HG03354 (cell line): ENCODE results near the gene CAMTA1.
"Not testable (repeated sequence)": the region's sequence is repeated elsewhere in the genome, so short reads cannot be mapped to it uniquely, and the experiment has no call there.

Source experiments
- ATAC-seq: cut with Tn5 transposase; IDR thresholded peaks from one replicate; pipeline ENCODE4 v1.9.1; 2021; ENCODE audit warnings: mild to moderate bottlenecking; ENCODE audit not compliant: unreplicated experiment, poor library complexity, severe bottlenecking

The CAMTA1 gene

DNA sequence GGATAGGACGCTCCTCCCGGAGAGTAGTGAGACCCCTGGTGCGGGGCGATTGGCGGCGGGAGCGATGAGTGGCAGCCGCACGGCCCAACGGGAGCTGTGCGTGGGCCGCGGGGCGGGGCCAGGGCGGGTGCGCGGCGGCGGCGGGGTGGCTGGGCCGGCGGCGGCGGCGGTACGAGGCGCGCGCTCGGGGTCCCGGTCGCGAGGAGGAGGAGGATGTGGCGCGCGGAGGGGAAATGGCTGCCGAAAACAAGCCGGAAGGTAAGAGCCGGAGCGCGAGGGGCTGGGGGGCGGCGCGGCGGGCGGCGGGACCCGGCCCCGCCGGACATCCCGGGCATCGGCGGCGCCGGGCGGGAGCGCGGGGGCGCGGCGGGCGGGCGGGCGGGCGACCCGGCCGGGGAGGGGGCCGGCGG, at the start of gene CAMTA1:
Gene CAMTA1, plus strand, starts transcription at position 137 of the 410 bp plus-strand sequence. Its CDS starts 77 bp downstream, at position 214.
- ATAC-seq, result peak; percentile 72

DNA sequence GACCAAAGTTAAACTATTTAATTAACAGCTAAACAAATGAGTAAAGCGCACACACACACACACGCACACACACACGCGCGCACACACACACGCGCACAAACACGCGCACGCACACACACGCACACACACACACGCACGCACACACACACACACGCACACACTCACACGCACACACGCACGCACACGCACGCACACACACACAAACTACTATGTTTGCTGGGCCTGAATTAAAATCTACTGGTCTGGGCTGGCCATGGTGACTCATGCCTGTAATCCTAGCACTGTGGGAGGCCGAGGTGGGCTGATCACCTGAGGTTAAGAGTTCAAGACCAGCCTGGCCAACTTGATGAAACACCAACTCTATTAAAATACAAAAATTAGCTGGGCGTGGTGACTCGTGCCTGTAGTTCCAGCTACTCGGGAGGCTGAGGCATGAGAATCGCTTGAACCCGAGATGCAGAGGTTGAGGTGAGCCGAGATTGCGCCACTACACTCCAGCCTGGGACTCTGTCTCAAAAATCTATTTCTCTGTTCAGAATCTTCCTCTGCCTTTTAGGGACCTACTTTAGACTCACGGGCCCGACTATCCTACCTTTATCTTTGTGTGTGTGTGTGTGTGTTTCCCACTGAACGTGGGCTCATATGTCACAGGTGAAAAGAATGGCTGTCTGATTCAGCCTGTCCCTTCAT, 46.1 kb upstream of the CAMTA1 start:
- ATAC-seq, result no peak

DNA sequence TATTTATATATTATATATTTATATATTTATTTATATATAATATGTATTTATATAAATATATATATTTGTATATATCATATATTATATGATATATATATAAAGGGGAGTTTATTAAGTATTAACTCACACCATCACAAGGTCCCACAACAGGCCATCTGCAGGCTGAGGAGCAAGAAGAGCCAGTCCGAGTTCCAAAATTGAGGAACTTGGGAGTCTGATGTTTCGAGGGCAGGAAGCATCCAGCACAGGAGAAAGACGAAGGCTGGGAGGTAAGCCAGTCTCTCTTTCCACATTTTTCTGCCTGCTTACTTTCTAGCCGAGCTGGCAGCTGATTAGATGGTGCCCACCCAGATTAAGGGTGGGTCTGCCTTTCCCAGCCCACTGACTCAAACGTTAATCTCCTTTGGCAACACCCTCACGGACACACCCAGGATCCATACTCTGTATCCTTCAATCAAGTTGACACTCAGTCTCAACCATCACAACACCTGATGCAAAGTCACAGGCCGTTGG, 42.5 kb upstream of the CAMTA1 start:
- ATAC-seq, result not testable (repeated sequence)

- no peak for ATAC-seq
Observed at GRCh38 chr1:6743189-6744101, 41.8 kb upstream of the CAMTA1 start.

- no peak for ATAC-seq
Observed at GRCh38 chr1:6745073-6745472, 40.2 kb upstream of the CAMTA1 start.

DNA sequence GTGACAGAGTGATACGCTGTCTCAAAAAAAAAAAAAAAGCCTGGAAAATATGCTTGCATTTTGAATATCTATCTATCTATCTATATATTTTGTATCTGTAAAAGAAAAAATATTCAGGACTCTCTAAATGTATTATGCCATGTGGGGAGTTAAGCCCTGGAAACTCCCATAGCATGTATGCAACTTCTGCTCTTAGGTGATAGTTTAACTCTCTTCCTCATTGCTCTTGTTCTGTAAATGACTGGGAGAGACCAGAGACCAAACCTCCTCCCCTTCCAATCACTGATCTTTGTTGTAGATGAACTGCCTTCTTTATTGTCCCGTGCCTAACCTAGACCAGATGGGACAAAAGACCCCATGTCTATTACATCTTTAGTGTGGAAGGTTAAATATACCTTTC, 37.6 kb upstream of the CAMTA1 start:
- no peak for ATAC-seq

GRCh38 chr1:6750490-6750889, 34.8 kb upstream of the CAMTA1 start:
- no peak for ATAC-seq

GRCh38 chr1:6753320-6754140, 31.7 kb upstream of the CAMTA1 start:
- no peak for ATAC-seq

- ATAC-seq, result no peak
Observed at GRCh38 chr1:6756457-6756856, 28.8 kb upstream of the CAMTA1 start.

GRCh38 chr1:6757719-6758435, 27.4 kb upstream of the CAMTA1 start:
- ATAC-seq, result no peak

DNA sequence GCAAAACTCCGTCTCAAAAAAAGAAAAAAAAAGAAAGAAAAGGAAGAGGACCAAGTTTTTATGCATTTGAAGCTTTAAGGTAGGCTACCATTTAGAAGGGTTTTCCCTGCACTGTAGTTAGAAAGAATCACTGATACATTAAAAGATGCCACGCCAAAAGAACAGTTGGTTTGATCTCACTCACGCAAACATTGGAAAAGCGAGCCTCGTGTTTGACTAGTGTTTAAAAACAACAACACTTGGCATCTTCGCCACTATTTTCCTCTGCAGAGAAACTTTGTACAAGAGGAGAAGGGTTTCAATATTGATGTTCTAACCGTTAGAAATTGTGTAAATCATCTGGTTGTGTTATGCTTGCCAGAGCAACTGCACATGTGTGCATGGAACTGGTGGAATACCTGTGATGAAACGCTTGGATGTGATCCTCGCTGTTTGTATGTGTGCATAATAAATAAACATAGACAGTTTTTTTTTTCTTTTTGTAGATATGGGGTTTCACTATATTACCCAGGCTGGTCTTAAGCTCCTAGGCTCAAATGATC, 24.0 kb upstream of the CAMTA1 start:
- ATAC-seq, result no peak

DNA sequence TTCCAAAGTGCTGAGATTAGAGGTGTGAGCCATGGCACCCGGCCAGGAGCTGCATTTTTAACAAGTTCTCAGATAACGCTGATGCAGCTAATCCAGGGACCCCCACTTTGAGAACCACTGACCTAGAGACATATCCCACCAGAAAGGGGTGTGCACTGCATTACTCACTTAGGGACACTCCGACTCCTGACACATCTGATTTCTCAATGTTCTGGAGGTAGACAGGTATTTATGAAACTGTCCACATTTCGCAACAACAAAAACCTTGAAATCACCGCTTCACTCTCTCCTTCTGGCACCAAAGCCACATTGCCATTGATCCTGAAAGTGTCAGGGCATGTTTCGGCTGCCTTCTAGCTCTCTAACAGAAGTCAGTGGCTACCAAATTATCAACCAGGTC, 23.2 kb upstream of the CAMTA1 start:
- no peak for ATAC-seq

GRCh38 chr1:6770751-6771440, 14.4 kb upstream of the CAMTA1 start:
- no peak for ATAC-seq

DNA sequence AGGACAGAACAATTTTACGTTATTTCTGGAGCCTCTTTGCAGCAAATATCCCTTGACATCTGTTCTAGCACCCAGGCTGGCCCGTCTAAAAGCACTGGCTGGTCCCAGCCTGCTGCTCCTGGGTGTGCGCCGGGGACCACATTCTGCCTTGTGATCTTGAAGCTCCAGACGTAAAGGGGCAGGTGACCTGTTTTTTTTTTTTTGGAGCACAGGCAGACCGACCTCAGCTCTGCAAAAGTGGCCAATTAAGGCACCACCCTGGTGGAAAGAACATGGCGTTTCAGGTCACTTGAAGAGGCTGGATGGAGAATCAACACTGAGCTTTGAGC, 13.8 kb upstream of the CAMTA1 start:
- ATAC-seq, result no peak

DNA sequence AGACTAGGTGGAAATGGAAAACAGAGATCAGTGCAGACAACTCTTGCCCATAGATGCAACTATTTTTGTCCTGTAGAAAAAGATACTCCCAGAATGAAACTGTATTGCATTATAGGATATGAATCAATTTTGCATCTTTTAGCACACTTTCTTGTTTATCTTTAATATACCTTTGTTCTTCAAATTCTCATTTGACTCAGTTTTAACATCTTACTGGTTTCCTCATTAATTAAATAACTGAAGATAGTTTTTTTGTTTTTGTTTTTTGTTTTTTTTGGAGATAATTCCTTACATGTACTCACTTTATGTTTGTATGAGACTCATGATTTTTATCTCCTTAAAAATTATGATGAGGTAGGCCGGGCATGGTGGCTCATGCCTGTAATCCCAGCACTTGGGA, 10.9 kb upstream of the CAMTA1 start:
- no peak for ATAC-seq

DNA sequence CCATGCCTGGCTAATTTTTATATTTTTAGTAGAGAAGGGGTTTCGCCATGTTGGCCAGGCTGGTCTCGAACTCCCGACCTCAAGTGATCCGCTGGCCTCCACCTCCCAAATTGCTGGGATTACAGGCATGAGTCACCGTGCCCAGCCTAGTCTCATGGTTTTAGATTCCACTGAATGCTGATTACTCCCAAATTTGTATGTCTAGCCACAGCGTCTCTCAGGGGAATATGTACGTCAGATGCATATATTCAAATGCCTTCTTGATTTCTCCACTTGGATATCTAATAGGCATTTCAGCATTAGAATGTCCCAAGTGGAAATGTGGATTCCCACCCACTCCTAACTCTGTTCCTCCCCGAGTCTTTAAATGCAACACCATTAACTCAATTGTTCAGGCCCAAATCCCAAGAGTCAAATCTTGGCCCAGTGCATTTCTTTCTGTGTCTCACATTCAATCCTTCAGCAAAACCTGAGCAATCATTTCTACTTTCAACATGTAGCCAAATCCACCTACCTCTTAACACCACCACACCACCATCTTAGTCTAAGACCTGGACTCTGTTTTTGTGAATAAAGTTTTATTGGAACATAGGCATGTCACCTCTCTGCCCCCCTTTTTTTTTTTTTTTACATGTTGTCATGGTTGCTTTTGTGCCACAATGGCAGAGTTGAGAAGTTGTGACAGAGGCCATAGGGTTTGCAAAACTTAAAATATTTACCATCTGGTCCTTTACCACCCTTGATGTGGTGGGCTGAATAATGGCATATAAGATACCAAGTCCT, 9.8 kb upstream of the CAMTA1 start:
- ATAC-seq, result no peak

GRCh38 chr1:6776389-6776788, 8.9 kb upstream of the CAMTA1 start:
- ATAC-seq, result no peak

DNA sequence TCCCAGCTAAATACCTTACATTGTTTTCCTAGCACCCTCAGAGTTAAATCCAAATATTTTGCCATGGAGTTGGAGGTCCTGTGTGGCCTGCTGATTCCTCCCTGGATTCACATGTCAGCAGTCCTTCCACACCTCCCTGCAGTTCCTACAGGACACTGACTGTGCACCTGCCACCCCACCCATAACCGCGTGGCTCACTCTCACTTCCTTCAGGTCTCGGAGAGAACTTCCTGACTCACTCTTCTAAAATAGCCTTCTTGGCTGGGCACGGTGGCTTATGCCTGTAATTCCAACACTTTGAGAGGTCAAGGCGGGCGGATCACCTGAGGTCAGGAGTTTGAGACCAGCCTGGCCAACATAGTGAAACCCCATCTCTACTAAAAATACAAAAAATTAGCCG, 8.4 kb upstream of the CAMTA1 start:
- ATAC-seq, result no peak
